ENCODE data around the gene ZEB2. TPM values are rescaled to one million over a fixed set of nuclear protein-coding genes. Genes with fewer than 3 reads are reported as not detected.
A peak's percentile ranks its signal among the peaks of the same experiment; 100 is the strongest.

Gene ZEB2
- total RNA-seq, 8 experiments from 2014 or later = 25.8 to 80.4 (median 52.3) TPM

DNA sequence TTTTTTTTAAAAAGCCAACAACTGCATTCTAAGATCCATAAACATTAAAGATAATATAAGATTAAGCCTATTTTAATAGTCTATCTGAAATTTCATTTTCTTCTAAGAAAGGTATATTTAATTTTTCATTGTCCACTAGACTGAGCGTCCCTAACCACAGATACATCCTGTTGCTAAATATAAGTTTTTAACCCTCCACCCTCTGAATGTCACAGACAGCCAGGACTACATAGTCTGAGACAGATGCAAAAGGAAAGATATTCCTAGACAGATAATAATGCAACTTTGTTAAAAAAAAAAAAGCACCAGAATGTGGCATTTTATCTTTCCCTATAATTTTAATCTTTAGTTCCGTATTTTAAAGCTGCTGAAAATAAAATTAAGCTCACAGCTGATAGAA lies 114.6 kb downstream of the ZEB2 start:
- in situ Hi-C loops (cut with MboI; ENCODE audit: low pct_unique_long_range_greater_than_20kb in 2 of 9, low sequenced_read_pairs in 9 of 9, unreplicated experiment in 9 of 9) = no loop called here
- ATAC-seq (replicated peaks in 6 of 8) = no peak
- 32 to 100% (median 87%) methylated on average over 2 of the region's 2 CpGs; no CpG with 5 or more reads in 2 of the 10 experiments for WGBS, 10 experiments
- H3K27ac ChIP-seq = no peak overlapping the region
- peaks cover 13 to 31% of the 10 kb centered on the region in 2 donors for H3K4me1 ChIP-seq (replicated peaks in 1 of 2)
- H3K4me3 ChIP-seq = no peak overlapping the region

DNA sequence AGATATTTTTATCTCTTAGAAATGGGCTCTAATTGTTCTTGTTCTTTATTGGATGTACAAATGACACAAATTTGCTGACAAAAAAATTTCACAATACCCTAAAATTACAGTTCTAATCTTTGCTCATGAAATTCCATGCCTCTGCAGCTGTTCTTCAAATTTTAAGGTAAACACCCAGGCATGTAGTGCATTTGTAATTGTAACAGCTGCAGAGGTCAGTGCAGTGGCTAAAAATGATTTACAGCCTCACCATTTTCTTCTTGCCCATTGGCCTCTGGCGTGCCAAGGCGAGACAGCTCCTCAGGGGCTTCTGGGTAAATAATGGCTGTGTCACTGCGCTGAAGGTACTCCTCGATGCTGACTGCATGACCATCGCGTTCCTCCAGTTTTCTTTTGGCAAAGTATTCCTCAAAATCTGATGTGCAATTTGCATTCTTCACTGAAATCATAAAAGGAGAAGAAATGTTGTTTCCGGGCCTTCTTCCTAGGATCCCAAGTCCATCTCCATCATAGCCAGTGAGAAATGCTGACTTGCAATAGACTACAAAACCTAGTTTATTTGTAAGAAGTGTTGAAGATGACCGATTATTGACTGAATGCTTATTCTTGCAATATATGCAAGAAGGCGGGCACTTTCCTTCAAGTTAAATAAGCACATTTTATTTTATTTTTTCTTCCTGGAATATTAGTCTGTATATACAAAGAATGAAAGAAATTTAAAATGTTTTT lies 115.2 kb downstream of the ZEB2 start:
- H3K4me3 ChIP-seq = no peak overlapping the region
- 80 to 100% (median 95%) methylated on average over 1 to 8 of the region's 9 CpGs; no CpG with 5 or more reads in 1 of the 10 experiments for WGBS, 10 experiments
- H3K27ac ChIP-seq = peak overlapping the region in 1 of 2 donors; percentile 25
- peak in 4 of 8 experiments; percentile 26 to 69 (median 48) for ATAC-seq (replicated peaks in 6 of 8)
- peaks cover 13 to 31% of the 10 kb centered on the region in 2 donors for H3K4me1 ChIP-seq (replicated peaks in 1 of 2)
- in situ Hi-C loops (cut with MboI; ENCODE audit: low pct_unique_long_range_greater_than_20kb in 2 of 9, low sequenced_read_pairs in 9 of 9, unreplicated experiment in 9 of 9) = no loop called here

DNA sequence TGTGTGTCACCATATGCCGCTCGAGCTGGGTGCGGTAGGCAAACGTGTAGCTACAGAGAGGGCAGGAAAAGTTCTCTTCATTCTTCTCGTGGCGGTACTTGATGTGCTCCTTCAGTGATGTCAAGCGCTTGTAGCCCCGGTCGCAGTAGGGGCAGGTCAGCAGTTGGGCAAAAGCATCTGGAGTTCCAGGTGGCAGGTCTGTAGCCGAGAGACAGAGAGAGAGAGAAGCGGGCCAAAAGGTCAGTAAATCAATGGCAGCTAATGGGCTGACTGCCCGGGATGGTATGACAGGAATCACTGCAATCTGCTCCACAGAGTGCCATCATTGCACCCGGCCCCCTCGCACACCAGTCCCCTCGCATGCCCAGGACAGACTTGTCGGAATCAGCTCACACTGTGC lies 116.0 kb downstream of the ZEB2 start:
- WGBS, 10 experiments = 37 to 100% (median 79%) methylated on average over 1 to 11 of the region's 16 CpGs; no CpG with 5 or more reads in 2 of the 10 experiments
- Histone ChIP-seq H3K4me1 (replicated peaks in 1 of 2) (peaks cover 13 to 31% of the 10 kb centered on the region in 2 donors), H3K27ac (peak overlapping the region in 1 of 2 donors; percentile 12), H3K4me3 (no peak overlapping the region)
- in situ Hi-C loops (cut with MboI; ENCODE audit: low pct_unique_long_range_greater_than_20kb in 2 of 9, low sequenced_read_pairs in 9 of 9, unreplicated experiment in 9 of 9) = no loop called here
- ATAC-seq (replicated peaks in 6 of 8) = peak in 5 of 8 experiments; percentile 47 to 77 (median 60)

DNA sequence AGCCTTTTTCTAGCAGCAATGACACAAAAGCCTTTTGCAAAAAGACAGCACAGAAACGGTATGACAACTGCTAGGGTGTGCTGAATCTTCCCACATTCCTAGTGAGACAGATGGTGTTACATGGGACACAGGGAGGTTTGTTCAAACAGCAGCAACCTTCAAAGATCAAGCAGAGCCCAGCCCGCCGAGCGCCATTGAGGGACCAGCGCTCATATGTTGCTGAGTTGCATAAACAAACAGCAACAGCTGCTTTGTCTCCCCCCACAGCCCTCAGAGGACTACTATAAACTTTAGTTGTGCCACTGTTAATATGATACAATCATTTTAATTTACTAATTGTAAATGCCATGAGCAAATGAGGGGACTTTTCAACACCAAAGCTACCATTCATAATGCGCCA lies 117.7 kb downstream of the ZEB2 start:
- in situ Hi-C loops (cut with MboI; ENCODE audit: low pct_unique_long_range_greater_than_20kb in 2 of 9, low sequenced_read_pairs in 9 of 9, unreplicated experiment in 9 of 9) = no loop called here
- 0 to 100% (median 50%) methylated on average over 1 to 6 of the region's 6 CpGs; no CpG with 5 or more reads in 1 of the 10 experiments for WGBS, 10 experiments
- peaks cover 13 to 31% of the 10 kb centered on the region in 2 donors for H3K4me1 ChIP-seq (replicated peaks in 1 of 2)
- H3K4me3 ChIP-seq = no peak overlapping the region
- no peak overlapping the region for H3K27ac ChIP-seq
- ATAC-seq (replicated peaks in 6 of 8) = peak in 7 of 8 experiments; percentile 73 to 95 (median 83)

DNA sequence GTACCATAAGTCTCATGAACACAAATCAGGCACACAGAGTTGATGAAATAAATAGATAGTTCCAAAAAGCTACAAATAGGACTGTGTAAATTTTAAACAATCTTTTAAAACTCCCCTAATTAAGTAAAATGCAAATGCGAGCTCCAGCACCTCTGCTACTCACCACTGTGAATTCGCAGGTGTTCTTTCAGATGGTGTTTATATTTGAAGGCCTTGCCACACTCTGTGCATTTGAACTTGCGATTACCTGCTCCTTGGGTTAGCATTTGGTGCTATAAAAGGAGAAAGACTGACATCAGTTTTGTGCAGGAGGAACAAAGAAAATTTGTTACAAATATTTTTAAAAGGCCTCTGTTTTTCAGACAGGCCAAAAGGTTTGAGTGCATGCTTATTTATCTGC lies 118.9 kb downstream of the ZEB2 start:
- 72 to 100% (median 89%) methylated on average over 1 to 3 of the region's 3 CpGs; no CpG with 5 or more reads in 1 of the 10 experiments for WGBS, 10 experiments
- no peak for ATAC-seq (replicated peaks in 6 of 8)
- Histone ChIP-seq H3K27ac (no peak overlapping the region), H3K4me3 (no peak overlapping the region), H3K4me1 (replicated peaks in 1 of 2) (peaks cover 13 to 31% of the 10 kb centered on the region in 2 donors)
- in situ Hi-C loops (cut with MboI; ENCODE audit: low pct_unique_long_range_greater_than_20kb in 2 of 9, low sequenced_read_pairs in 9 of 9, unreplicated experiment in 9 of 9) = no loop called here

DNA sequence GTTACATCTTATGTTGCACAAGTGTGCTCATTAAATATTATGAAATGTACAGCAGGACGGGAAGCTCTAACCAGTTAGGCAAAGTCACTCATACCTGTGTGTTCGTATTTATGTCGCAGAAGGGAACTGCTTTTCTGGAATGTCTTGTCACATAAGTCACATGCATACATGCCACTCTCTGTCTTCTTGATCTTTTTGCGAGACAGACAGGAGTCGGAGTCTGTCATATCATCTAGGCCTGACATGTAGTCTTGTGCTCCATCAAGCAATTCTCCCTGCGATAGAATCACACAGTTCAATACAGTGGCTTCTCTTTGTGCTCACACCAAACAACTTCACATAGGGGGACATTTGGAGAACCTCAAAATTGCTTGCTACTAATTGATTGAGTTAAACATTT lies 123.6 kb downstream of the ZEB2 start:
- in situ Hi-C loops (cut with MboI; ENCODE audit: low pct_unique_long_range_greater_than_20kb in 2 of 9, low sequenced_read_pairs in 9 of 9, unreplicated experiment in 9 of 9) = no loop called here
- WGBS, 10 experiments = 88 to 100% (median 98%) methylated on average over 2 to 6 of the region's 6 CpGs; no CpG with 5 or more reads in 1 of the 10 experiments
- Histone ChIP-seq H3K27ac (no peak overlapping the region), H3K4me3 (no peak overlapping the region), H3K4me1 (replicated peaks in 1 of 2) (peaks cover 0 to 2% of the 10 kb centered on the region in 2 donors)
- ATAC-seq (replicated peaks in 6 of 8) = no peak

DNA sequence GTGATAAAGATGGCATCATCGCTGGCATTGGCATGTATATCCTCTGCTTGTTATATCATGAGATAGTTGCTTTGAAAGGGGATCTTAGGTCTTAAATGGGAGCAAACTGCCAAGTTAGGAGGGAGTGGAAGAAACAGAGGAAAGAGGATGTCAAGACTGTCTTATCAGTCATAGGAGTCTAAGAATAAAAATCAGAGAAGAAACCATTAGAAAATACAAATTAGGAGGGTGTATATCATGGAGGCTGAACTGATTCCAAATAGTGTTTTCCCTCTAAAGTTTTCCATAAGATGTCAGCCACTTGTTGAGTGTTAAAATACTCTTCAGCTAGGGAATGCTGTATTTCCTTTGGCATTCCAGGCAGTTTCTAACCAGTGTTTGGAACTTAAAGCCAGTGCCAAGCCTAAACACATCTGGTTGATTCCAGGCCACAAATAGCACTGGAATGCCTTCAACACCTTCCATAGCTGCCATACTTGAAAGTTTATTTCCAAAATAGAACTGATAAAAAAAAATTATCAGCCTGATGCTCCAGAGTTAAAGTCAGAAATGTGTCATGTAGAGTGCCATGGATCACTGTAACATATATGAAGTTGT lies 129.4 kb downstream of the ZEB2 start:
- Histone ChIP-seq H3K4me3 (no peak overlapping the region), H3K27ac (no peak overlapping the region)

DNA sequence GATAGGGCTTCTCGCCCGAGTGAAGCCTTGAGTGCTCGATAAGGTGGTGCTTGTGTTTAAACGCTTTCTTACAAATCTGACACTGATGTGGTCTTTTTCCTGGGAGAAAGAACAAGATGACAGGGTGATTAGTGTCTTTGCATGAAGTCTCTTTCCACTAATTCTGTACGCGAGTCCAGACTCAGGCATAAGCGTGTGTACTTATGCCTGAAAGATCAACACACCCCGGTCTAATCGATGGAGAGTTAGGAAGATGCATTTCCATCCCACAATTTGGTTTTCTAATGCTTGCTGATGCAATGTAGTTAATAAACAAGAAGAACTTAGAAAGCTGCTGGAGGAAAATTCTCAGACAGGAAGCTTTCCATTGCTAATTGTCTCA lies 130.0 kb downstream of the ZEB2 start:
- in situ Hi-C loops (cut with MboI; ENCODE audit: low pct_unique_long_range_greater_than_20kb in 2 of 9, low sequenced_read_pairs in 9 of 9, unreplicated experiment in 9 of 9) = no loop called here
- H3K27ac ChIP-seq = no peak overlapping the region
- peak in 1 of 8 experiments; percentile 25 for ATAC-seq (replicated peaks in 6 of 8)

More for the DNA sequence above, 129.4 kb downstream of the ZEB2 start:
- WGBS, 10 experiments = 86 to 100% (median 100%) methylated on average over 1 of the region's 1 CpG; no CpG with 5 or more reads in 4 of the 10 experiments
- no peak for ATAC-seq (replicated peaks in 6 of 8)
- H3K4me1 ChIP-seq (replicated peaks in 1 of 2) = no peaks in the 10 kb centered on the region
- in situ Hi-C loops (cut with MboI; ENCODE audit: low pct_unique_long_range_greater_than_20kb in 2 of 9, low sequenced_read_pairs in 9 of 9, unreplicated experiment in 9 of 9) = no loop called here

DNA sequence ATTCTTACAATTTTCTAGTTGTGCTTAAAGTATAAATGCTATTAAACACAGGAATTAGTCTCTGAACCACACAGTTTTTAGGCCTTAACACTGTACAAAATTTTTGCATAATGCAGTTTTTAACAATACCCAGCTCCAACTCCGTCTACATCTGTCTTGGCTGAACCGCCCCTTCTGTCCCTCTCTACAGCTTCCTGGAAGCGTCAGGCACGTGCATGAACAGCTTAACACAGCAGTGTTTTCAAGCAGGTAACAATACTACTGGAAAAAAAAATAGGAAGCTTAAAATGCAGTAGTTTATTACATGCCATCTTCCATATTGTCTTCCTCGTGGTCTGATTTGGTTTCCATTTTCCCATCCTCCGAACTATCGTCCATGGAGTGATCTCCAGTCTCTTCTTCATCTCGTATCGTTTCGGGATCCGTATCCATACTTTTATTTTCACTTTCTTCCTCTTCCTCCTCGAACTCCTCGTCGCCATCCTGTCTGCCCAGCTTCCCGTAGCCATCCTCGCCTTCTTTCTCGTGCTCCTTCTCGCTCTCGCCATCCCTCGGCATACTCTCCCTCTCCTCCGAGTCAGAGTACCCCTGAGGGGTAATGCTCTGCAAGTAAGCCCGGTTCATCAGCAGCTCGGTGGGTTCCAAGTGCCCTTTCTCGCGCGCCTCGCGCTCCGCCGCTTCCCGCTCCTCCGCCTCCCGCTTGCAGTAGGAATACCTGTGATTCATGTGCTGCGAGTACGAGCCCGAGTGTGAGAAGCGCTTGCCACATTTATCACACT lies 130.6 kb downstream of the ZEB2 start:
- no peak for ATAC-seq (replicated peaks in 6 of 8)
- WGBS, 10 experiments = 57 to 98% (median 94%) methylated on average over 1 to 33 of the region's 37 CpGs
- Histone ChIP-seq H3K4me3 (no peak overlapping the region), H3K27ac (no peak overlapping the region), H3K4me1 (replicated peaks in 1 of 2) (no peaks in the 10 kb centered on the region)
- in situ Hi-C loops (cut with MboI; ENCODE audit: low pct_unique_long_range_greater_than_20kb in 2 of 9, low sequenced_read_pairs in 9 of 9, unreplicated experiment in 9 of 9) = no loop called here

More for the DNA sequence above, 130.0 kb downstream of the ZEB2 start:
- no peak overlapping the region for H3K4me3 ChIP-seq
- no peaks in the 10 kb centered on the region for H3K4me1 ChIP-seq (replicated peaks in 1 of 2)
- WGBS, 10 experiments = 28 to 98% (median 79%) methylated on average over 3 to 9 of the region's 9 CpGs; no CpG with 5 or more reads in 3 of the 10 experiments

DNA sequence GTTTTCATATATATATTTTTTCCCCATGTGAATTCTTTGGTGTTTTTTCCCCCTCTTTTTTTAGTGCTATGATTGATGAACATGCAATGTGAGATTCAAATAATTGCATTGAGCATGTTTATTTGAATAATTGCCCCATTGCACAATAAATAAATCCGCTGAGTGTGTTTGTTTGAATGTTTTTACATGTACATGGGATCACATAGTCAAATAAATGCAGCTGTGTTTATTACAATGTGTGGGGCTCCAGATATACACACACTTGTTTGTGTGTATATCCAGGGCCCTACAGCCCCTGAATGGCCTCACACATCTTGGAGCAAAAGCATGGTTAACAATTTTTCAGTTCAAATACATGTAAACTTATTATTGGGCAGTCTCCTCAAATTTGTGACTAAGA lies 134.5 kb downstream of the ZEB2 start:
- peak in 1 of 8 experiments; percentile 38 for ATAC-seq (replicated peaks in 6 of 8)
- WGBS, 10 experiments = 89 to 100% (median 100%) methylated on average over 1 of the region's 1 CpG; no CpG with 5 or more reads in 4 of the 10 experiments
- Histone ChIP-seq H3K4me1 (replicated peaks in 1 of 2) (no peaks in the 10 kb centered on the region), H3K4me3 (no peak overlapping the region), H3K27ac (no peak overlapping the region)
- in situ Hi-C loops (cut with MboI; ENCODE audit: low pct_unique_long_range_greater_than_20kb in 2 of 9, low sequenced_read_pairs in 9 of 9, unreplicated experiment in 9 of 9) = no loop called here

DNA sequence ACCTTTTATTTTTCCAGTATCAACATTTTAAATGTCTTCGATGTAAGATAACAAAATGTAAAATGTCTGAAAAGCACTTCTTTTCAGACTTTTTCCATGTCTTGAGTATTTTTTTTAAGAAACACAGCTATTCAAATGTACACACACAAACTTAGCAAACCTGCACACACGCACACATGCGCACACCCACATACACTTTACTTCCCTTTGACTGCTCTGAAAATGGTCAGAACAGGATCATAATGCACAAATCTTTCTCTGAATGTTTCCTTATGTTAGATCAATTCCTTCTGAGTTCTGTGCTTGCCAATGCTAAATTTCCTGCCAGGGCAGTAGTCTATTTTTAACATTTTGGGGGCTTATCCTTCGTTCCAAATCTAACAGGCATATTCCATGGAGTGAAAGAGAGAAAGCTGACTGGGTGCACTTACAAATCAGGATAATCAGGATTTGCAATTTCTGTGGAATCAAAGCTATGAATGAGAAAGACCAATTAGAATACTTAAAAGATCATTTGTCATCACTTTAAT lies 136.3 kb downstream of the ZEB2 start:
- no peak overlapping the region for H3K27ac ChIP-seq
- ATAC-seq (replicated peaks in 6 of 8) = no peak
- in situ Hi-C loops (cut with MboI; ENCODE audit: low pct_unique_long_range_greater_than_20kb in 2 of 9, low sequenced_read_pairs in 9 of 9, unreplicated experiment in 9 of 9) = no loop called here
- H3K4me3 ChIP-seq = no peak overlapping the region
- H3K4me1 ChIP-seq (replicated peaks in 1 of 2) = peaks cover 0 to 4% of the 10 kb centered on the region in 2 donors
- 71 to 100% (median 94%) methylated on average over 1 to 4 of the region's 4 CpGs for WGBS, 10 experiments

DNA sequence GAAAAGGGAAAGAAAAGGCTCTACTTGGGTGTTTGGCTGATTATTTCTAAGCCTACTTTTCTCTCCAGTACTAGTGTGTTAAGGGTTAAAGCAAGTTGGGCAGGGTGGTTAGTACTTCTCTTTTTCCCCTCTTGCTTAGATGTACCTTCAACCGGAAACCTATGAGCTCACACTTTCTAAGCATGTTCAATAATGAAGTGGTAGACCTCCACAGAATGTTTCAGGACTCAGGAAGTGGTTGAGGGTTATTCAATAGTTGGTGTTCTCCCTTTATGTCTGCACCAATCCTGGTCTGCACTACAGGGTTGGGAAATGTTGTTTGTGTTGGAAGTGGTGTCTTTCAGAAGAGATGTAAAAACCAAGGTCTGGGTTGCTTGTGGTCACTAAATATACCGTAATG lies 137.1 kb downstream of the ZEB2 start:
- Histone ChIP-seq H3K4me1 (replicated peaks in 1 of 2) (peaks cover 0 to 4% of the 10 kb centered on the region in 2 donors), H3K4me3 (no peak overlapping the region), H3K27ac (no peak overlapping the region)
- in situ Hi-C loops (cut with MboI; ENCODE audit: low pct_unique_long_range_greater_than_20kb in 2 of 9, low sequenced_read_pairs in 9 of 9, unreplicated experiment in 9 of 9) = no loop called here
- no peak for ATAC-seq (replicated peaks in 6 of 8)
- 38 to 100% (median 100%) methylated on average over 1 to 2 of the region's 2 CpGs; no CpG with 5 or more reads in 1 of the 10 experiments for WGBS, 10 experiments

All from motor neuron (in vitro differentiated cells).